T-helper 1 cell treated with Interleukin-12 subunit alpha and Interleukin-12 subunit beta and Interleukin-4 antibody, amounts not matched to agents 30 ng/mL and 1 ng/mL, for 36 hours (primary cell): ENCODE measurements around the gene TRABD2B. TPM values are rescaled to one million over a fixed set of nuclear protein-coding genes. Genes with fewer than 3 reads are reported as not detected.

ENCODE experiments used
- intact Hi-C: fragments of 100-400 bp; cut with micrococcal nuclease; formaldehyde crosslinking; loops from one replicate; pipeline ENCODE4 v1.15.1; 2024
- total RNA-seq: library from RNA; stranded (reverse); gene quantifications from 2 replicates; pipeline ENCODE4 v1.2.3, GENCODE V29; 2022

Gene TRABD2B
- total RNA-seq, 1 donor from 2014 or later = not detected

GRCh38 chr1:47854552-47855144 is 142.5 kb downstream of the TRABD2B start:
- intact Hi-C loops = no loop called here

GRCh38 chr1:47853852-47854251 is 143.3 kb downstream of the TRABD2B start:
- intact Hi-C loops = no loop called here

- intact Hi-C loops = no loop called here
Measured at GRCh38 chr1:47853059-47853458, 144.1 kb downstream of the TRABD2B start.

- intact Hi-C loops = no loop called here
Measured at GRCh38 chr1:47852006-47852718, 145.0 kb downstream of the TRABD2B start.

GRCh38 chr1:47850451-47850850 is 146.7 kb downstream of the TRABD2B start:
- intact Hi-C loops = no loop called here

GRCh38 chr1:47849591-47850261 is 147.5 kb downstream of the TRABD2B start:
- intact Hi-C loops = no loop called here

- intact Hi-C loops = no loop called here
Measured at GRCh38 chr1:47849005-47849521, 148.1 kb downstream of the TRABD2B start.

GRCh38 chr1:47847763-47848162 is 149.4 kb downstream of the TRABD2B start:
- intact Hi-C loops = no loop called here

- intact Hi-C loops = no loop called here
Measured at GRCh38 chr1:47844558-47844955, 152.6 kb downstream of the TRABD2B start.

GRCh38 chr1:47843781-47844557 is 153.2 kb downstream of the TRABD2B start:
- intact Hi-C loops = no loop called here

GRCh38 chr1:47843059-47843458 is 154.1 kb downstream of the TRABD2B start:
- intact Hi-C loops = no loop called here

- intact Hi-C loops = no loop called here
Measured at GRCh38 chr1:47842228-47842919, 154.8 kb downstream of the TRABD2B start.

GRCh38 chr1:47841356-47841755 is 155.8 kb downstream of the TRABD2B start:
- intact Hi-C loops = no loop called here

- intact Hi-C loops = no loop called here
Measured at GRCh38 chr1:47840393-47841190, 156.6 kb downstream of the TRABD2B start.

GRCh38 chr1:47839433-47839760 is 157.8 kb downstream of the TRABD2B start:
- intact Hi-C loops = no loop called here

GRCh38 chr1:47838562-47839432 is 158.4 kb downstream of the TRABD2B start:
- intact Hi-C loops = no loop called here

- intact Hi-C loops = no loop called here
Measured at GRCh38 chr1:47837866-47838561, 159.2 kb downstream of the TRABD2B start.

GRCh38 chr1:47837056-47837830 is 159.9 kb downstream of the TRABD2B start:
- intact Hi-C loops = no loop called here
